ENCODE data around the gene GNS.

GNS gene

GRCh38 chr12:64756376-64756775, 2.8 kb downstream of the GNS start:
- no peak for TF ChIP-seq CTCF (IDR thresholded peaks at IDR 0.05; ENCODE audit: low read depth, low read length)

DNA sequence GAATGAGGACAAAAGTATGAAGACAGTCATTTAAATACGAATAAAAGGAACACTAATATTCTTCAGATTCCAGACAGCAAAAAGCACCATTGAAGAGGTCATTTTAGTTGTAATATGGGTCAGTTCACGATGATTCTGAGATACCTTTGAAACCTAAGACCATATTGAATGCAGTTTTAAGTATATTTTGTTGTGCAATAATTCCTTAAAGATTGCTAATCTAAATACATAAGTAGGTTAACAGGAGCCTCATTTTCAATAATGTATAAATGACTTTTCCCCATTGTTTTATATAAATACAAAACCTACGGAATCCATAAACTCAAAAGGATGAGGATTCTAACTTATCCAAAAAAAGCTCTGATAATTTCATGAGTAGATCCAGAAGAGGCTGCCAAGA, 5.8 kb downstream of the GNS start:
- DNase-seq (ENCODE audit: extremely low read depth, low read depth) = no peak
- TF ChIP-seq CTCF (IDR thresholded peaks at IDR 0.05; ENCODE audit: low read depth, low read length) = no peak

More at GRCh38 chr12:64756376-64756775, 2.8 kb downstream of the GNS start:
- DNase-seq (ENCODE audit: extremely low read depth, low read depth) = no peak

GRCh38 chr12:64752833-64753238, 6.4 kb downstream of the GNS start:
- TF ChIP-seq CTCF (IDR thresholded peaks at IDR 0.05; ENCODE audit: low read depth, low read length) = no peak
- no peak for DNase-seq (ENCODE audit: extremely low read depth, low read depth)

- no peak for TF ChIP-seq CTCF (IDR thresholded peaks at IDR 0.05; ENCODE audit: low read depth, low read length)
- no peak for DNase-seq (ENCODE audit: extremely low read depth, low read depth)
Measured at GRCh38 chr12:64752032-64752431, 7.2 kb downstream of the GNS start.

DNA sequence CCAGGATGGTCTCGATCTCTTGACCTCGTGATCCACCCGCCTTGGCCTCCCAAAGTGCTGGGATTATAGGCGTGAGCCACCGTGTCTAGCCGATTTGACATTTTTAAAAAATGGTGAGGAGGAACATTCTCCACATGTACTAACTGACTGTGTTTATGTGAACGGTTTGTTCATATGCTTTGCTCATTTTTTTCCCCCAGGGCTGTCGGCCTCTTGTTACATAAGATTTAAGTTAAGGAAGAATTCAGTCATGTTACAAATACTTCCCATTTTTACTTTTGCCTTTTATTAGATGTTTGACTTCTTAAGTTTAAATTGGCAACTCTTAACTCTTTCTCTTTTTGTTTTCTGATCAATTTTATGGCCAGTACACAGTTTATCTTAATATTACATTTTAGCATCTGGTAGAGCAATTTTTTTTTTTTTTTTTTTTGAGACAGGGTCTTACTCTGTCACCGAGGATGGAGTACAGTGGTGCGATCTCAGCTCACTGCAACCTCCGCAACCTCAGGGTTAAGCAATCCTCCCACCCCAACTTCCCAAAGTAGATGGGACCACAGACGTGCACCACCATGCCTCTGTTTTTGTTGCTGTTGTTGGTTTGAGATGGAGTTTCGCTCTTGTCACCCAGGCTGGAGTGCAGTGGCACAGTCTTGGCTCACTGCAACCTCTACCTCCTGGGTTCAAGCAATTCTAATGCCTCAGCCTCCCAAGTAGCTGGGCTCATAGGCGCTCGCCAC, 9.6 kb downstream of the GNS start:
- no peak for DNase-seq (ENCODE audit: extremely low read depth, low read depth)
- no peak for TF ChIP-seq CTCF (IDR thresholded peaks at IDR 0.05; ENCODE audit: low read depth, low read length)

DNA sequence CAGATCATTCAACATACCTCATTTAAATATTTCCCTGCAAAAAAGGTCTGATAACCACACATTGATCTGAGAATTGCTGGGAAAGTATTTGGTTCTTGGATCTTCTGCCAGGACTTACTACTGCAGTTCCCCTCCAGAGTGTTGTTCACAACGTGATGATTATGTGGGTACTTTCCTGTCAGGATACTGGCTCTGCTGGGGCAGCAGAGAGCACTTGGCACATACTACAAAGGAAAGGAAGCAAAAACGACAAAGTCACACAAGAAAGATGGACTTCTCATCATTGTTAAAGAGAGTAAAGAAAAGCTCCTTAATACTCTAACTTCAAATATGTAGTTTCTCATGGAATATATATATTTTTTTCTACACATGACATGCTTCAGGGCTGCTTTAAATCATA, 11.5 kb downstream of the GNS start:
- DNase-seq (ENCODE audit: extremely low read depth, low read depth) = no peak
- TF ChIP-seq CTCF (IDR thresholded peaks at IDR 0.05; ENCODE audit: low read depth, low read length) = no peak

- TF ChIP-seq CTCF (IDR thresholded peaks at IDR 0.05; ENCODE audit: low read depth, low read length) = no peak
- DNase-seq (ENCODE audit: extremely low read depth, low read depth) = no peak
Measured at GRCh38 chr12:64746663-64747062, 12.5 kb downstream of the GNS start.

Measured in AG09319 (cell line).